Natural killer cell treated with Interleukin-12 subunit alpha and Interleukin-12 subunit beta and Interleukin-15 and Interleukin-18, amount 100 ng/mL, for 72 hours (primary cell): ENCODE results near the gene DMBT1. TPM values are rescaled to one million over a fixed set of nuclear protein-coding genes. Genes with fewer than 3 reads are reported as not detected.

Experiments used
- ATAC-seq, 2 donors: fragments of 150-1000 bp; cut with Tn5 transposase in 1 of 2; sonication (Bioruptor Pico), chemical (Tn5 transposase) in 1 of 2; 2 replicates each; pipeline ENCODE4 v1.10.0; 2021
- DNase-seq: peaks from one replicate; pipeline ENCODE4 v3.0.0; 2022; ENCODE audit warnings: low spot score
- H3K27ac Mint-ChIP-seq, 2 donors: 1 replicate in 1 of 2; 2 replicates in 1 of 2; pipeline ENCODE4 v1.8.0; 2022; ENCODE audit warnings: mixed read lengths in 2 of 2, mild to moderate bottlenecking in 1 of 2, moderate library complexity in 1 of 2
- H3K27me3 Mint-ChIP-seq, 2 donors: 1 replicate in 1 of 2; 2 replicates in 1 of 2; pipeline ENCODE4 v1.8.0; 2022; ENCODE audit warnings: mixed read lengths in 2 of 2
- H3K36me3 Mint-ChIP-seq: one replicate; pipeline ENCODE4 v1.8.0; 2022; ENCODE audit warnings: mixed read lengths
- H3K4me1 Mint-ChIP-seq, 2 donors: 1 replicate in 1 of 2; 2 replicates in 1 of 2; pipeline ENCODE4 v1.8.0; 2022; ENCODE audit warnings: low read depth in 2 of 2, mixed read lengths in 2 of 2, mild to moderate bottlenecking in 1 of 2
- H3K4me3 Mint-ChIP-seq: one replicate; pipeline ENCODE4 v1.8.0; 2022; ENCODE audit warnings: mixed read lengths
- H3K9me3 Mint-ChIP-seq: 2 replicates; pipeline ENCODE4 v1.8.0; 2022; ENCODE audit warnings: mixed read lengths
- total RNA-seq, 2 donors: library from RNA; stranded (reverse); gene quantifications; one replicate each; pipeline ENCODE4 v1.2.3, GENCODE V29; 2022

The DMBT1 gene
- total RNA-seq, 2 donors from 2014 or later, result not detected

- no peaks in the 10 kb centered on the region for H3K36me3 Mint-ChIP-seq
- peaks cover 16 to 37% of the 10 kb centered on the region in 2 donors for H3K27me3 Mint-ChIP-seq
- no peaks in the 10 kb centered on the region for H3K9me3 Mint-ChIP-seq
- no peak overlapping the region for H3K27ac Mint-ChIP-seq
- ATAC-seq, result no peak
- DNase-seq, result no peak
- H3K4me1 Mint-ChIP-seq, result no peaks in the 10 kb centered on the region
- no peak overlapping the region for H3K4me3 Mint-ChIP-seq
Measured at GRCh38 chr10:122692744-122693143, 132.2 kb downstream of the DMBT1 start.

Other genes with a start within 250 kb of the DMBT1 start
- gene PLEKHA1, start 186.0 kb upstream of the DMBT1 start, total RNA-seq, result 1 to 10 TPM; 4.4 to 7.9 TPM
- gene ARMS2, start 106.1 kb upstream of the DMBT1 start, total RNA-seq, result not detected
- not detected for gene HTRA1, start 99.2 kb upstream of the DMBT1 start, total RNA-seq
- not detected for gene C10orf120, start 139.1 kb downstream of the DMBT1 start, total RNA-seq